NCI-H1092 treated with DMSO at 0.1 percent for 48 hours (cell line): ENCODE data around the gene ANTXR2.
"Not testable (repeated sequence)": the region's sequence is repeated elsewhere in the genome, so short reads cannot be mapped to it uniquely, and the experiment has no call there.

ENCODE experiments used
- DNase-seq: peaks from one replicate; lab custom pipeline; 2025; lab: John Stamatoyannopoulos, UW

Gene ANTXR2

DNA sequence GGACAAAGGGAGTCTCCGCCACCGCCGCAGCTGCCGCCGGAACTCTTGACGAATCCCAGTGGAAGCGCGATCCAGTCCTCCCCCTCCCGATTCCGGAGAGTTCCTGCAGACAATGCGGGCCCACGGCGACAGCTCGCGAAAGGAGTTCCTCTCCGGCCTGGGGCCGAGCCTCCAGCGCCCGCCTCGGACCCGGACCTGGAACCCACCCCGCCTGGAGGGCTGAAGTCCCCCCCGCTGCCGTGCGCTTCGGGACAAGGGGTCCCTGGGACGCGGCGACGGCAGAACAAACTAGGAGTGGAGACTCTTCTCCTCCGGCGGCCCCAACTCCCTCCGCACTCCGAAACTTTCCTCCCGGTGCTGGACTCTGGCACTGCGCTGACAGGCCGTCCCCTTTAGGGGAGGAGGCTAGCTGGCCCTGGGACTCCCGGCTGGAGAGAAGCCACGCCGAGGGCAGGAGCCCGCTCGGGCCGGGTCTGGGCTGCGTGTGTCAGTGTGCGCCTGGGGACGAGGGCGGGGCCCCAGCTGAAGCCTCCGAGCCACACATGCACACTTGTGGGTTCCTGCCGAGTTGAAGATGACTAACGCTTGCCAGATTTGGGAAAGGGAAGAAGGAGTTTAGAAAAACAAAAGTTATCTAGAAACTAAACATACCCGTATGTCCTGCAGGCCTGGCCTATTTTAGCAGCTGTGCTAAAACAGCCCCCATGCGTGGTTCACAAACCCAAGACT, at the start of gene ANTXR2:
TSS of gene ANTXR2 (minus strand) at position 486 of the 729 bp plus-strand sequence. CDS start 669 bp downstream, outside the sequence.
- peak; percentile 53 for DNase-seq

DNA sequence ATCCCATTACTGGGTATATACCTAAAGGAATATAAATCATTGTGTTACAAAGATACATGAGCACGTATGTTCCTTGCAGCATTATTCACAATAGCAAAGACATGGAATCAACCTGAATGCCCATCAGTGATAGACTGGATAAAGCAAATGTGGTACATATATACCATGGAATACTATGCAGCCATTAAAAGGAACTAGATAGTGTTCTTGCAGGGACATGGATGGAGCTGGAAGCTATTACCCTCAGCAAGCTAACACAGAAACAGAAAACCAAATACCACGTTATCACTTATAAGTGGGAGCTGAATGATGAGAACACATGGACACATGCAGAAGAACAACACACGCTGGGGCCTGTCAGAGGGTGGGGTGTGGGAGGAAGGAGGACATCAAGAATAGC, 48.8 kb upstream of the ANTXR2 start:
- DNase-seq, result not testable (repeated sequence)

DNA sequence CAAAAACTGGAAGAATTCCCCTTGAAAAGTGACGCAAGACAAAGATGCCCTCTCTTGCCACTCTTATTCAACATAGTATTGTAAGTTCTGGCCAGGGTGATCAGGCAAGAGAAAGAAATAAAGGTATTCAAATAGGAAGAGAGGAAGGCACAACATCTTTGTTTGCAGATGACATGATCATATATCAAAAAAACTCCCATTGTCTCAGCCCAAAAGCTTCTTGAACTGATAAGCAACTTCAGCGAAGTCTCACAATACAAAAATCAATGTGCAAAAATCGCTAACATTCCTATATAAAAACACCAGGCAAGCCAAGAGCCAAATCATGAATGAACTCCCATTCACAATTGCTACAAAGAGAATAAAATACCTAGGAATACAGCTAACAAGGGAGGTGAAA, 46.6 kb upstream of the ANTXR2 start:
- not testable (repeated sequence) for DNase-seq

DNA sequence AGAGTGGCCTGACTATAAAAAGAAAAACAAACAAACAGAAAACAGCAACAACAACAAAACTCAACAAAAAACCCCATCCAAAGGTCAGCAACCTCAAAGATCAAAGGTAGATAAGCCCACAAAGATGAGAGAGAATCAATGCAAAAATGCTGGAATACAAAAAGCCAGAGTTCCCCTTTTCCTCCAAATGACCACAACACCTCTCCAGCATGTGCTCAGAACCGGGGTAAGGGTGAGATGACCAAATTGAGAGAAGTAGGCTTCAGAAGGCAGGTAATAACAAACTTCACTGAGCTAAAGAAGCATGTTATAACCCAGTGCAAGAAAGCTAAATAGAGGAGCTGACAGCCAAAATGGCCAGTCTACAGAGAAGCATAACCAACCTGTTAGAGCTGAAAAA, 43.5 kb upstream of the ANTXR2 start:
- DNase-seq, result no peak

DNA sequence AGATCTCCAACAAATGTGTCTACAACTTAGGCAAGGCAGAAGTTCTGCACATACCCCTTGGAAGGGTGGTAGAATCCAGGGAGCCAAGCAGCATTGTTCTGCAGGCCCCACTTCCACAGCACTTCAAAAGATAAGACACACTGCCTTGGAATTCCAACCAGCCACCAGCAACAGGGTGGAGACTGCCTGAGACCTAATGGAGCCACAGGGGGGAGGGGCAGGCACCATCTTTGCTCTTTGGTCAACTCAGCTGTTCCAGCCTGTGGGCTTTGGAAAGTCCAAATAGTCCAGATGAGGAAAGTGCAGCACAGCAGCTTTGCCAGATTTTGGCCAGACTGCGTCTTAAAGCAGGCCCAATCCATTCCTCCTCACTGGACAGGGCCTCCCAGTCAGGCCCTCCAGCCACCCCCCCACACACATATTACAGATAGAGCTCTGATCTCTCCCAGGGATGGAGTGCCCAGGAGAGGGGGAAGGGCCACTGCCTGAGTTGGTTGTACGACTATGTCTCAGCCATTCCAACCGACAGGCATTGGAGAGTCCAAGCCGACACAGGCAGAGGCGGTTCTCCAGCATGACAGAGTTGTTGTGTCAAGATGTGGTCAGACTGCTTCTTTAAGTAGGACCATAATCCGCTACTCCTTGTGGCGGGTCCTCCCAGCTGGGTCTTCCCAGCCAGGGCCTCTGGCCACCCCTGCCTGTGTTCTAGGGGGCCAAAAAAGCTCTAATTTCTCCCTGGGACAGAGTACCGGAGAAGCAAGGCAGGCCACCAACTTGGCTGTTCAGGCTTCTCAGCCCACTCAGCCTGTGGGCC, 42.5 kb upstream of the ANTXR2 start:
- DNase-seq, result no peak

DNA sequence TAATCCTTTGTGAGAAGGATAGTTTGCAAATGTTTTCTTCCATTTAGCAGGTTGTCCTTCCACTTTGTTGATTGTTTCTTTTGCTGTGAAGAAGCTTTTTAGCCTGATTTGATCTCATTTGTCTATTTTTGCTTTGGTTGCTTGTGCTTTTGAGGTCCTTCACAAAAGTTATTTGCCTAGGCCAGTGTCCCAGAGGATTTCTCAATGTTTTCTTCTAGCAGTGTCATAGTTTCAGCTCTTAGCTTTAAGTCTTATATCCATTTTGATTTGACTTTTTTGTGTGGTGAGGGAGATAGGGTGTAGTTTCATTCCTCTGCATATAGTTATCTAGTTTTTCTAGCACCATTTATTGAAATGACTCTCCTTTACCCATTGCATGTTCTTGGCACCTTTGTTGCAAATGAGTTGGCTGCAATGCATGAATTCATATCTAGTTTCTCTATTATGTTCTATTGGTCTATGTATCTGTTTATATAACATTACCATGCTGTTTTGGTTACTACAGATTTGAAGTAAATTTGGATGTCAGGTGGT, 41.8 kb upstream of the ANTXR2 start:
- no peak for DNase-seq

DNA sequence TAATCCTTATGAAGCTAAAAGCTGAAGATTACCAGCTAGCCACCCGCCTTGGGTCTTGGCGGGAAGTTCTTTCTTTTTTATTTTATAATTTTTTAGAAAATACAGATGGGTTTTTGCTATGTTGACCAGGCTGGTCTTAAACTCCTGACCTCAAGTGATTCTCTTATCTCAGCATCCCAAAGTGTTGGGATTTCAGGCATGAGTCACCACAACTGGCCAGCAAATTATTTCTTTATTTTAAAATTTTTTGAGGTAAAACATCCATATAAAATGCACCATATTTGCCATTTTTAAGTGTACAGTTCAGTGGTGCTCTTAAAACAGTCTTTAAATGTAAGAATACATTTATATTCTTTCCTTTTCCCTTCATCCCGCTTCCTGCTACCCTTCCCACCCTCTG, 40.6 kb upstream of the ANTXR2 start:
- DNase-seq, result no peak

DNA sequence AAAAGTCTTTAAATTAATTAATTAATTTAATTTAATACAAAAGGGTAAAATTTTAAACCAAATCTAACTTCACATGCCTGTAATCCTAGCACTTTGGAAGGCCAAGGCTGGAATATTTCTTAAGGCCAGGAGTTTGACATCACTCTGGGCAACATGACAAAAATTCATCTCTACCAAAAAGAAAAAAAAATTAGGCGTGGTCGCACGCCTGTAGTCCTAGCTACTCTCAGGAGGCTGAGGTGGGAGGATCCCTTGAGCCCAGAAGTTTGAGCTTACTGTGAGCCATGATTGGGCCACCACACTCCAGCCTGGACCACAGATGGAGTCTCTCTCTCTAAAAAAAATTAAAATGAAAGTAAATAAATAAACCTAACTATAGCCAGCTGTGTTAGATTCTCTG, 39.2 kb upstream of the ANTXR2 start:
- no peak for DNase-seq

DNA sequence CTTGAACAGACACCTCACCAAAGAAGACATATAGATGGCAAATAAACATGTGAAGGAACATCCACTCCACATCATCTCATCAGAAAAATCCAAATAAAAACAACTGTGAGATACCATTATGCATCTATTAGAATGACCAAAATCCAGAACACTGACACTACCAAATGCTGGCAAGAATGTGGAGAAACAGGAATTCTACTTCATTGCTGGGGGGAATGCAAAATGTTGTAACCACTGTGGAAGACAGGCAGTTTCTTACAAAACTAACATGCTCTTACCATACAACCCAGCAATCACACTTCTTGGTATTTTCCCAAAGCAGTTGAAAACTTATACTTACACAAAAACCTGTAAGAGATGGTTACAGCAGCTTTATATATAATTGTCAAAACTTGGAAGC, 38.2 kb upstream of the ANTXR2 start:
- DNase-seq, result no peak

DNA sequence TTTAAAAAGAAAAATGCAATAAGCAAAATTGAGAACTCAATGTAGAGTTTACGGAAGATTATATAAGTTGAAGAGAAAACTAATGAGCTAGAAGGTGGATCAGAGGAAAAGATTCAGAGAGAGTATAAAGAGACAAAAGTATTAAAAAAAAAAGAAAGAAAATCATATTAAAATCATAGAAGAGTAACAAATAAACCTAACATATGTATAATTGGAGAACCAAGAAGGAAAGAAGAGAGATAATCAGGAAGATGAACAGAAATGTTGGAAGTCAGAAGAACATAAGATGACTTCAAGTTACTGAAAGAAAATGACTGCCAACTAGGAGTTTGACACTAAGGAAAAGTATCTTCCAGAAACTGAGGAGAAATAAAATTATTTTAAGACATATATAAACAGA, 34.3 kb upstream of the ANTXR2 start:
- no peak for DNase-seq

DNA sequence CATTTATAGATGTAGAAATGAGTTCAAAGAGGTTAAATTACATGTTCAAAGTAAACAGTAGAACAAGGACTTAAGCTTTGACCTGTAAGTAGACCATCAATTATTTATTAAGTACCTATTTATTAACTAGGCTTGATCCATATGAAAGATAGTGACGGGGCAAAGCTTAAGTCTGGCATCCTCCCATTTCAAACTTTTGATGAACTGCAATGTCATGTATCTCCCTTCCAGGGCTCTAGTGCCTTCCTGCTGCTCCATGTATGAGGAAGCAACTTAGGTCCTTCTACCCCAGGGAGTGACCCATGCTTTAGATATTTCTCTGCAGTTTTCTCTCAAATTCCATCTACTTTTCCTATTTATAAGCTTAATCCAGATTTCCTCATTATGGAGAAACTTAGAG, 31.9 kb upstream of the ANTXR2 start:
- no peak for DNase-seq

DNA sequence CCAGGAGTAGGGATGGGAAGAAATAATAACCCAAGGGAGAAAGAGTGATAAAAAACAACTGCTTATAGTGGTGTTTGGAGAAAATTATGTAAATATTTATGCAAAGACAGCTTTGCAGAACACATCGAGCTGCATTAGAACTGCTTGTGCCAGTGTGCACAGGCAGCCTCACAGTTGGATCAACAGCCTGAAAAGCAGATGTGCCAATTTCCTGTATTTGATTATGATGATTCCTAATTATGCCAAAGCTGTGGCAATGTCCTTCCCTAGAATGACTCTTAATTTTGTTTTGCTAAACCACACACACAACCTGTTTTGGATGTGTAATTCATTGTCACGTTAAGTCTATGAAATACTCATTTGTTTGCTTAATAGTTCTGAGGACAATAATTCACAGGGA, 30.6 kb upstream of the ANTXR2 start:
- DNase-seq, result no peak

DNA sequence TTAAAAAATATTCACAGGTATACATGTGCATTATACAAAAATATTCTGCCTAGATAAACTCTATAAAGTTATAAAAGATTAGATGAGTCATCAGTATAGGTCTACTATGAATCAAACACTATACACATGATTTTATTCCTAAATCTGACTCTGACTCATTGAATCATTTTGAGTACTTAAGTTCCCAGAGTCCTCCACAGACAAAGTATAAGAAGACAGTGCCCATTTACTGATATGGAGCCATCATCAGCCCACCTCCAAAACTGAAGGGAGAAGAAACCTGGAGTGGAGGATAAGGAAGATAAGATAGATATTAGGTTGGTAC, 28.7 kb upstream of the ANTXR2 start:
- DNase-seq, result no peak

DNA sequence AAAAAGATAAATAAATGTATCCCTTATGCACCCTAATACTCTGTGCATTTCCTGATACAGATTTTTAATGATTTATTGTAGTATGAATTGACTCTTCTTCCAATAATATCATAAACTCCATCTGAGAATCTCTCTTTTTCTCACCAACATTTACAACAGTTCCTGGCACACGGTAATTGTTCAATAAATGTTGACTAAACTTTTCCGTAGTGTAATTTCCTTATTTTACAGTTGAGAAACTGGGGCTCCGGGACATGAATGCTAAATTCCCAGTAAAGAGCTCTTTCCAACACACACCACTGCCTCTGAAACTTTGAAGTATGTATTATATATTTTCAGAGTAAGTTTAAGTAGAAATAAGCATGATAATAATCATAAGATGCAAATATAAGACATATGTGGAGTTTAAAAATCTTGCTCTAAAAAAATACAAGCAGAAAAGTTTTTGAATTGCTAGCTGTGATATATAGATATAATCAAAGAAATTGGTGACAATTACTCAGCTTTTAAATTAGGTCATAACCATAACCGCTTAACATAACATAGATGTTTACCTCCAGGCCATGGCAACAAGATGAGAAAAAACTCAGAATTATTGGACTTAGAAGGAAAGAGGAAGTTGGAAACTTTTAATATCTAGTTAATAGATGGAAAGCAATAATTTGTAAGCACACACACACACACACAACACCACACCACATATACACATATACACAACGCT, 28.2 kb upstream of the ANTXR2 start:
- DNase-seq, result no peak

DNA sequence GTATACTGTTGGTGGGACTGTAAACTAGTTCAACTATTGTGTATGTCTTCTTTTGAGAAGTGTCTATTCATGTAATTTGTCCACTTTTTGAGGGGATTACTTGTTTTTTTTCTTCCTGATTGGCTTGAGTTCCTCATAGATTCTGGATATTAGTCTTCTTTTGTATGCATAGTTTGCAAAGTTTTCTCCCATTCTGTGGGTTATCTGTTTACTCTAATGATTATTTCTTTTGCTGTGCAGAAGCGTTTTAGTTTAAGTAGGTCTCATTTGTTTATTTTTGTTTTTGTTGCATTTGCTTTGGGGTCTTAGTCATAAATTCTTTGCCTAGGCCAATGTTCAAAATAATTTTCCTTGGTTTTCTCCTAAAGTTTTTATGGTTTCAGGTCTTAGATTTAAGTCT, 26.6 kb upstream of the ANTXR2 start:
- DNase-seq, result no peak

DNA sequence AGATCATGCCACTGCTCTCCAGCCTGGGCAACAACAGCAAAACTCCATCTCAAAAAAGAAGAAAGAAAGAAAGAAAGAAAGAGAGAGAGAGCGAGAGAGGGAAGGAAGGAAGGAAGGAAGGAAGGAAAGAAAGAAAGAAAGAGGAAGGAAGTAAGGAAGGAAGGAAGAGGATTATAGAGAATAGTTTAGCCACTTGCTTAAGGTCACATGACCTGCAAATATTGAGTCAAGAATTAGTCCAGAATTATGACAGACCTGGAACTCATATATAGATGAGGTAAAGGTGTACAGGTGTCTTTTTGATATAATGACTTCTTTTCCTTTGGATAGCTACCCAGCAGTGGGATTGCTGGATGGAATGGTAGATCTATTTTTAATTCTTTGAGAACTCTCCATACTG, 25.6 kb upstream of the ANTXR2 start:
- DNase-seq, result no peak

DNA sequence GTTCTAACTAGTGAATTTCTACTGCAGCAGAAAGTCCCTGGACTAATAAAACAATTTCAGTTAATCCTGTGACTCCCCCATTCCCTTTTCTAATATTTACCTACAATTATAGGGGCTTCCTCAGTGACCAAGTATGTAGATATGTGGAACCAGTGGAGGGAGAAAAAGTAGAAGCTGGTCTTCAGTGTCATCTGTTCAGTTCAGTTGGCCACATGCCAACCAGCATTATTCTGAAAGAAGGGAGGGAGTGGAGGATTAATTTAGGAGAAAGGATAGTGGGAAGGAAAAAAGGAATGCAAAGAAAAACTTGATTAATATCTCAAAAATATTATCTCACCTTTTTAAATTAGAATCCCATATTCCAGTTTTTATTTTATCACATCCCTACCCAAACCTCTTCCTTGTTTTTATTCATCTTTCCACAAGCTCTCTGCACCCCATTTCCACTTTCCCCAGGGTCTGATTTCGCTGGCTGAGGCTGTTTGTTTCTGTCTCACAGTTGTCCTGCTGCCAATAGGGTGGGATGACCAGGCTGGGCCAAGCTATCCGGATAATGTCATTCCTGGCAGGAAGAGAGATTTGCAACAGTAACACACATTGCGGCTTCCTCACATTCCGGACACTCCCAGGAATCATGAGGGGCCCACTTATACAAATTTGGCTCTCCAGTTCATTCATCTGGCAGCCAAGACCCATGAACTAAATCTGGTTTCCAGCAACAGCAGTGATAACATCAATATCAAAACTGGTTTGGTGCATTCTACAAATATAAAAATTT, 24.6 kb upstream of the ANTXR2 start:
- no peak for DNase-seq

DNA sequence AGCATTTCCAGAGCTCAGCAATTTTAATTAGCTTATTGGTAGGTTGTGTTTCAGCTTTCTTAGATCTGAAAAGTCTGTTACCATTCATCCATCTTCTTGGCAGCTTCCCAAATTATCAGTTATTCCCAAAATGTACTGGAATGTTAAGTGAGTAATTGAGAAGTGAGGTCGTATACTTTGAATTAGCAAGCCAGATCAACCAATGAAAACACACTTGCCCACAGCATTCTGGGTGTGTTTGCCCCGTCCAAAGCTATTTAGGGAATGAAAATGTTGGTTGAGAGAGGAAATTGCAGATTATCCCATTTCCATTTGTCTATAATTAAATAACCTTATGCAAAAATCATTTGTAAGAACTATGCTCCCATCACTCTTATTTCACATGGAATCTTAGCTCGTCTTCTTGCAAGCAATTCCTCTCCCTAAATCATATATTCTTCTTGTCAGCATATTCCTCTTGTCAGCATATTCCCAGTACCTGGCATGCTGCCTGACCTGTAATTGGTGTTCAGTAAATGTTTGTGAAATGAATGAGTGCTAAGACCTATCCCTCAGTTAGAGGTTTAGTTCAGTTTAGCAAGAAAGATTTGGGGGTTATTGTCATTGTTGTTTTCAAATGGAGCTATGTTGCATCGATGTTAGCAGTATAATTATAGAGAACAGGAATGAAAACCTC, 23.3 kb upstream of the ANTXR2 start:
- DNase-seq, result no peak

DNA sequence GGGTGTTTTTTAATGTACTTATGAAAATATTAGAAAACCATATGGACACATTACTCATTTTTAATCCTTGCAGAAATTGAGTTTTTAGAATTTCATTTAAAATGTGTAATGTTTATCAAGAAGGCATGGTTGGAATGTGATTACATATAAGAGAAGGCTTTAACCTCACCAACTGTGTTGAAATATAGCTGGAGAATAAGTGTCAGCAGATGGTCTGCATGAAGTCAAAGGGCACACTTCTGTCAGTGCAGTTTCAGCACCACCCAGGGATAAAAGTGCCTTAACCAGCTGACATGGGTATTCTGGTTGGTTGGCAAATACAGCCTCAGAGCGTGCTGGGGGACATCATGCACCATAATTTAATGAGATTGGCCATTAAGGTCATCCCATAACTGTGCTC, 21.2 kb upstream of the ANTXR2 start:
- DNase-seq, result no peak

DNA sequence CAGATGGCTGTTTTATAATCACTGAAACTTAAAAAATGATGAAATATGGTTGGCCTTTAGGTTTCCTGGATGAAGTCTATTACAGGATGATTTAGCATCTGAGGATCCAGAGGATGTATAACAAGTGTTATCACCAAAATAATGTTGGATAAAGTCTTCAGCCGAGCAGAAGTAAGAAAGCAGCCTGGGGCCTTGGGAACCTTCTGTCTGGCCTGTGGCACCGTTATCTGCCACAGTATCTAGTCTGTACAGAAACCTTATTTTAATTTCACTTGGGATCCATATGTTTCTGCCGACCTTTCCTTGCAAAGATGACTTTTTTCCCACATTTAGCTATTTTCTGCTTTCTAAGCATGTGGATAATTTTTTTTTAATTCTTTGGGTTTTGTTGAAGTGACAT, 20.5 kb upstream of the ANTXR2 start:
- DNase-seq, result no peak

DNA sequence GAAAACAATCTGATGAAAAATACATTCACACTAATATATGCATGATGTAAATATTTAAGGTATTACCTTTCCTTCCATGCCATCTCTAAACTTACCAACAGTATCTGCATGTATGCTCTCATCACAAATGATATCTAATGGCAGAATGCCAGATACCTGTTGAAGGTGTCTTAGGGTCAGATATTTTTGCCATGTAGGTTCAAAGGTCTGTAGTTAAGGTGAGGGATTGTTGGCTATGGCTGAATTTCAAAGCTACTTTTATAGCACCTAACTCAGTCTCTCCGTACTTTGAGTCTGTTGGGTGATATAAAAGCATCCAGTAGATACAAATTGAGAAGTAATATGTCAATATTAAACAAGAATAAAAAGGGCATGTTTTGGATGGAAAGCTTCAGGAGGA, 19.8 kb upstream of the ANTXR2 start:
- no peak for DNase-seq
